ENCODE measurements around the gene DSTN.

DNA sequence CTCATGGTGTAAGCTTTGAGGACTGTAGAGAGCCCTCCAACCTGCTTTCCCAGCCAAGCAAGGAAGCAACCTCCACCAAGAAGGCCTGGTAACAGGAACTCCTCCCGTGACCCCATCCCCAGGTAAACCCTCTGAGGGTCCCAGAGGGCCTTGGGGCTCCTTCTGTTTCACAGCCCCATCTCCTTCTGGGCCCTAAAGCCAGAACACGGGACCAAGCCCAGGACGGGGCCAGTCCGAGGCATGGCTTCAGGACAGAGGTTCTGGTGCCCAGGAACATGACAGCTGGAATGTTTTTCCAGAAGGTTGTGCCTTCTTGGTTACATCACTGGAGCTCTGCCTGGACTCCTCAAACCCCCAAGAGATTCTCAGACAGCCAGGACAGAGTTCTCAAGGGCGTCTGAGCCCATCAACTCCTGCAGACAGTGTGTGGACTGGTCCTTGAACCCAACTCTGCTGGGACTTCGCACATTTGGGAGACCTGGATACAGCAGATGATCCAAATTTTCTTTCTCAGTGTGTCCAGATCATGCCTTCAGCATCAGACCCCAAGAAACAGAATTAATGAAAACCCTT is 69.0 kb downstream of the DSTN start:
- TF ChIP-seq POLR2A (IDR thresholded peaks at IDR 0.05), result no peak
- TF ChIP-seq, protein P1, sequence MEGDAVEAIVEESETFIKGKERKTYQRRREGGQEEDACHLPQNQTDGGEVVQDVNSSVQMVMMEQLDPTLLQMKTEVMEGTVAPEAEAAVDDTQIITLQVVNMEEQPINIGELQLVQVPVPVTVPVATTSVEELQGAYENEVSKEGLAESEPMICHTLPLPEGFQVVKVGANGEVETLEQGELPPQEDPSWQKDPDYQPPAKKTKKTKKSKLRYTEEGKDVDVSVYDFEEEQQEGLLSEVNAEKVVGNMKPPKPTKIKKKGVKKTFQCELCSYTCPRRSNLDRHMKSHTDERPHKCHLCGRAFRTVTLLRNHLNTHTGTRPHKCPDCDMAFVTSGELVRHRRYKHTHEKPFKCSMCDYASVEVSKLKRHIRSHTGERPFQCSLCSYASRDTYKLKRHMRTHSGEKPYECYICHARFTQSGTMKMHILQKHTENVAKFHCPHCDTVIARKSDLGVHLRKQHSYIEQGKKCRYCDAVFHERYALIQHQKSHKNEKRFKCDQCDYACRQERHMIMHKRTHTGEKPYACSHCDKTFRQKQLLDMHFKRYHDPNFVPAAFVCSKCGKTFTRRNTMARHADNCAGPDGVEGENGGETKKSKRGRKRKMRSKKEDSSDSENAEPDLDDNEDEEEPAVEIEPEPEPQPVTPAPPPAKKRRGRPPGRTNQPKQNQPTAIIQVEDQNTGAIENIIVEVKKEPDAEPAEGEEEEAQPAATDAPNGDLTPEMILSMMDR (IDR thresholded peaks at IDR 0.05), result no peak
- TF ChIP-seq POLR2AphosphoS5 (IDR thresholded peaks at IDR 0.05), result no peak
- no peak for TF ChIP-seq EP300 (IDR thresholded peaks at IDR 0.05)

All from gastroesophageal sphincter (tissue), 3 donors.